ENCODE measurements around the gene GALNT7.

GRCh38 chr4:173265751-173266150 is 97.1 kb downstream of the GALNT7 start:
- TF ChIP-seq MAX (IDR thresholded peaks at IDR 0.05) (no peak), ZNF318 (CRISPR knock-in tag; IDR thresholded peaks at IDR 0.05) (no peak), HMG20A (CRISPR knock-in tag; IDR thresholded peaks at IDR 0.05; ENCODE audit: borderline replicate concordance) (no peak), ZNF350 (CRISPR knock-in tag; IDR thresholded peaks at IDR 0.05; ENCODE audit: borderline replicate concordance, low read depth) (no peak), FOXK2 (IDR thresholded peaks at IDR 0.05) (no peak), SSRP1 (CRISPR knock-in tag; IDR thresholded peaks at IDR 0.05) (no peak), MXI1 (IDR thresholded peaks at IDR 0.05; ENCODE audit: borderline replicate concordance, low read depth, low read length) (no peak), REST (IDR thresholded peaks at IDR 0.05; ENCODE audit: borderline replicate concordance in 1 of 2, low read depth in 1 of 2, low read length in 2 of 2) (no peak), FOSL1 (CRISPR knock-in tag; IDR thresholded peaks at IDR 0.05; ENCODE audit: borderline replicate concordance) (no peak), HDAC6 (IDR thresholded peaks at IDR 0.05; ENCODE audit: low read depth, low read length) (no peak), IRF1 (CRISPR knock-in tag; IDR thresholded peaks at IDR 0.05; ENCODE audit: low read depth) (no peak), PBX3 (CRISPR knock-in tag; IDR thresholded peaks at IDR 0.05; ENCODE audit: borderline replicate concordance) (no peak), ZNF34 (CRISPR knock-in tag; IDR thresholded peaks at IDR 0.05; ENCODE audit: borderline replicate concordance) (no peak)

Data from HepG2 (cell line).